ENCODE results near the gene CNIH2. TPM values are rescaled to one million over a fixed set of nuclear protein-coding genes. Genes with fewer than 3 reads are reported as not detected.

CNIH2 gene
- total RNA-seq, 1 donor from 2014 or later = 1.7 TPM

- H3K27ac Mint-ChIP-seq = peak overlapping the region; percentile 61
- no peaks in the 10 kb centered on the region for H3K36me3 Mint-ChIP-seq (ENCODE audit: low read depth)
- no peaks in the 10 kb centered on the region for H3K27me3 Mint-ChIP-seq (ENCODE audit: insufficient read depth)
- peaks cover 25% of the 10 kb centered on the region for H3K4me1 Mint-ChIP-seq (ENCODE audit: low read depth)
- intact Hi-C loops (cut with micrococcal nuclease) = loop anchor here (1.0 to 2.0 kb wide), 6 partner anchors 8 to 106 kb away; partner anchors contain the start of genes BRMS1, RIN1 and YIF1A
- no peaks in the 10 kb centered on the region for H3K9me3 Mint-ChIP-seq
- peak overlapping the region; percentile 59 for H3K4me3 Mint-ChIP-seq
- peak; percentile 73 for DNase-seq (ENCODE audit: low spot score)
Measured at GRCh38 chr11:66328302-66329144, 50.5 kb downstream of the CNIH2 start.

- Mint-ChIP-seq H3K27ac (peak overlapping the region; percentile 61), H3K36me3 (ENCODE audit: low read depth) (no peaks in the 10 kb centered on the region), H3K4me1 (ENCODE audit: low read depth) (peaks cover 25% of the 10 kb centered on the region), H3K27me3 (ENCODE audit: insufficient read depth) (no peaks in the 10 kb centered on the region), H3K4me3 (no peak overlapping the region), H3K9me3 (no peaks in the 10 kb centered on the region)
- no peak for DNase-seq (ENCODE audit: low spot score)
- intact Hi-C loops (cut with micrococcal nuclease) = loop anchor here (2.0 kb wide), 2 partner anchors 16 to 70 kb away; partner anchors contain the start of gene BRMS1
Measured at GRCh38 chr11:66329165-66329673, 51.2 kb downstream of the CNIH2 start.

DNA sequence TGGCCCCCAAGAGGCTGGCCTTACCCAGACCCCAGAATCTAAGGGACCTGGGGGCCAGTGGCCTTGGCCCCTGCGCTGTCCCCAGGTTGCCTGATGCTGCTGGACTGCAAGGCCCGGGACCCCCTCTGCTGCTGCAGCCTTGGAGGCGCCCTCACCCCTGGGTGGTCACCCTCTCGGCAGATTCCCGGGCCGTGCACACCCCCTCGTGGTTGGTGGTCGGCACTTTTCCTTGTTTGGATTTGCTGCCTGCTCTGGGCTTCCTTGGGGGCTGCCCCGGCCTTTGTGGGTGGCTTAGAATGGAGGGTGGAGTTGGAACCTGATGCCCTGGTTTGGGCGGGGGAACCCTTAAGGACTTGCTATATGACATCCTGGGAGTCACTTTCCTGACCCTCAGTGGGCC lies 53.0 kb downstream of the CNIH2 start:
- H3K27me3 Mint-ChIP-seq (ENCODE audit: insufficient read depth) = no peaks in the 10 kb centered on the region
- DNase-seq (ENCODE audit: low spot score) = no peak
- H3K27ac Mint-ChIP-seq = no peak overlapping the region
- intact Hi-C loops (cut with micrococcal nuclease) = no loop called here
- H3K4me3 Mint-ChIP-seq = no peak overlapping the region
- peaks cover 27% of the 10 kb centered on the region for H3K4me1 Mint-ChIP-seq (ENCODE audit: low read depth)
- no peaks in the 10 kb centered on the region for H3K9me3 Mint-ChIP-seq
- H3K36me3 Mint-ChIP-seq (ENCODE audit: low read depth) = no peaks in the 10 kb centered on the region

GRCh38 chr11:66331542-66332370 lies 53.8 kb downstream of the CNIH2 start:
- Mint-ChIP-seq H3K36me3 (ENCODE audit: low read depth) (peaks cover under 1% of the 10 kb centered on the region), H3K9me3 (no peaks in the 10 kb centered on the region), H3K4me3 (no peak overlapping the region), H3K4me1 (ENCODE audit: low read depth) (peaks cover 32% of the 10 kb centered on the region), H3K27me3 (ENCODE audit: insufficient read depth) (peaks cover 3% of the 10 kb centered on the region), H3K27ac (no peak overlapping the region)
- intact Hi-C loops (cut with micrococcal nuclease) = no loop called here
- no peak for DNase-seq (ENCODE audit: low spot score)

DNA sequence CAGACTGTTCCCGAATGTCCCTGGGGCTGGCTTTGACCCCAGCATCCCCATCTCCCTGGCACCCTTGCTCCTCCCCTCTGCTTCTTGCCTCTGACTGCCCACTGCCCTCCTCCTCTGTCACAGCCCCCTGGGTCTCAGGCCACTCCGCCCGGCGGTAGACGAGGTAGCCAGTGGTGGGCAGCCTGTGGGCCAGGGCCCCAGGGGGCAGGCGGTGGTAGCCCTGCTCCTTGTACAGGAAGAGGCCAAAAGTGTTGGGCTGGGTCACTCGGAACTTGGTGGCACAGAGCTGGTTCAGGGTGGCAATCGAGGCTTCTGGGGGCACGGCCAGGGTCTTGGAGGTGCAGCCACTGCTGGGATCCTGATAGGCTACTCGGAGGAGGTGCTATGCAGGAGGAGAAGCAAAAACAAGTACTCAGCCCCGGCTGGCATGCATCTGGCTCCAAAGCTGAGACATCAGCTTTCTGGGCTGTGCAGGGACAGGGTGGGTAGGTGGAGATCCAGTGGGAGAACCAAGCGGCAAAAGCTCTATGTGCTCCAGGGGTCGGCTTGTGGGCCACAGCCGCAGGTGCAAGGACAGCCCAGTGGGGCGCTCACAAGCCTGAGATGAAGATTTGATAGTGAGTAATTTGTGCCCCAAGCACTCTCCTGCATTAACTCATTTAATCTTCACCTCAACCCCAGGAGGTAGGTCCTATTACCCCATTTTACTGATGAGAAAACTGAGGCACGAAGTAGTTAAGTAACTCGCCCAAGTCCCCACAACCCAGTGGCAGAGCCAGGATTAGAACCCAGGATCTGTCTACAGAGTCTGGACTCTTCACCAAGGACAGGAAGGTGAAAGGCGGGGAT lies 54.6 kb downstream of the CNIH2 start:
- Mint-ChIP-seq H3K4me1 (ENCODE audit: low read depth) (peaks cover 34% of the 10 kb centered on the region), H3K27ac (no peak overlapping the region), H3K27me3 (ENCODE audit: insufficient read depth) (peaks cover 3% of the 10 kb centered on the region), H3K4me3 (no peak overlapping the region), H3K9me3 (no peaks in the 10 kb centered on the region), H3K36me3 (ENCODE audit: low read depth) (peaks cover 8% of the 10 kb centered on the region)
- intact Hi-C loops (cut with micrococcal nuclease) = no loop called here
- no peak for DNase-seq (ENCODE audit: low spot score)

DNA sequence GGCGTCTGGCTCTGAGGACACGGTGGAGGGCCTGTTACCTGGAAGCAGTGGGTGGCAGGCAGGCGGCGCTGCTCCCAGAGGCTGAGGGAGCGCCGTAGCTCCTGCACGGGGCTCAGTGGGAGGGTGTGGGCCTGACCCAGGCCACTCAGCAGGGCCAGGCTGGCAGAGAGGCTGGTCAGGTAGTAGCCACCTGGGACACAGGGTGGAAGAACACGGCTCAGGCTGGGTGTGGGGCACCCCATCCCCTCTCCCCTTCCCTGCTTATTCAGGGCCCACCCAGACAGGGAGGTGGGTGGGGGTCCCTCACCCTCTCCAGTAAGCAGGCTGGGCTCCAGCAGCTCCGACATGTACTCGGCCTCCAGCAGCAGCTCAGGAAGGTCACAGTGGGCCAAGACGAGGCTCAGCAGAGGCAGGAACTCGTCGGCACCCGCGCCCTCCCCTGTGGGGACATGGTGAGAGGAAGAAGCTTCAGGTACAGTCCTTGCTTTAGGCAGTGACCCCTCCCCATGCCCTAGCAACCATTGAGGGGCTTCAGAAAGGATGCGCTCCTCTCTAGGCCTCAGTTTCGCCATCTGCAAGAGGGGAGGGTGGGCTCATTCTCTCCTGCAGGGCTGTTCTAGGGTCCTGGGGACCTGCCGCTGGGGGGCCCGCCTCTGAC lies 55.4 kb downstream of the CNIH2 start:
- peaks cover 8% of the 10 kb centered on the region for H3K36me3 Mint-ChIP-seq (ENCODE audit: low read depth)
- no peak overlapping the region for H3K4me3 Mint-ChIP-seq
- peaks cover 3% of the 10 kb centered on the region for H3K27me3 Mint-ChIP-seq (ENCODE audit: insufficient read depth)
- H3K9me3 Mint-ChIP-seq = no peaks in the 10 kb centered on the region
- peaks cover 26% of the 10 kb centered on the region for H3K4me1 Mint-ChIP-seq (ENCODE audit: low read depth)
- no peak overlapping the region for H3K27ac Mint-ChIP-seq
- no peak for DNase-seq (ENCODE audit: low spot score)
- intact Hi-C loops (cut with micrococcal nuclease) = no loop called here

Other genes with a start within 250 kb of the CNIH2 start
- 0.34 TPM in 1 of 2 replicates, not detected in the other for gene GAL3ST3, start 229.0 kb upstream of the CNIH2 start, total RNA-seq
- 267 TPM in 2 replicates for gene SF3B2, start 225.8 kb upstream of the CNIH2 start, total RNA-seq
- 80.4 and 89.5 TPM in 2 replicates for gene PACS1, start 207.9 kb upstream of the CNIH2 start, total RNA-seq
- gene KLC2, start 20.5 kb upstream of the CNIH2 start, total RNA-seq = 56.3 and 62.1 TPM in 2 replicates
- gene RAB1B, start 9.5 kb upstream of the CNIH2 start, total RNA-seq = 123 and 124 TPM in 2 replicates
- 125 and 127 TPM in 2 replicates for gene YIF1A, start 11.0 kb downstream of the CNIH2 start, total RNA-seq
- gene TMEM151A, start 13.7 kb downstream of the CNIH2 start, total RNA-seq = not detected in 2 replicates
- 0.10 TPM in 1 of 2 replicates, not detected in the other for gene CD248, start 38.9 kb downstream of the CNIH2 start, total RNA-seq
- 0.78 and 0.86 TPM in 2 replicates for gene RIN1, start 58.3 kb downstream of the CNIH2 start, total RNA-seq
- 63.1 and 67.1 TPM in 2 replicates for gene BRMS1, start 66.9 kb downstream of the CNIH2 start, total RNA-seq
- 10.6 and 12.1 TPM in 2 replicates for gene B4GAT1, start 69.5 kb downstream of the CNIH2 start, total RNA-seq
- gene SLC29A2, start 93.6 kb downstream of the CNIH2 start, total RNA-seq = 14.3 and 16.6 TPM in 2 replicates
- gene NPAS4, start 142.9 kb downstream of the CNIH2 start, total RNA-seq = not detected in 2 replicates
- 93.0 and 93.6 TPM in 2 replicates for gene MRPL11, start 160.7 kb downstream of the CNIH2 start, total RNA-seq
- 15.3 and 15.8 TPM in 2 replicates for gene PELI3, start 188.7 kb downstream of the CNIH2 start, total RNA-seq
- 102 and 112 TPM in 2 replicates for gene DPP3, start 202.3 kb downstream of the CNIH2 start, total RNA-seq
- 18.0 and 18.1 TPM in 2 replicates for gene BBS1, start 232.5 kb downstream of the CNIH2 start, total RNA-seq

All from activated T-helper 1 cell treated with anti-CD3 and anti-CD28 coated beads, Interleukin-12 subunit alpha, Interleukin-12 subunit beta, Interleukin-2, Interleukin-4 antibody, amounts not matched to agents 30 ng/mL and 10 ng/mL and 1 ng/mL, durations not matched to agents 14 hours and 24 hours and 36 hours (primary cell).